8988T (cell line): ENCODE measurements around the gene MAGEA9B.
"Not testable (repeated sequence)": the region's sequence is repeated elsewhere in the genome, so short reads cannot be mapped to it uniquely, and the experiment has no call there.

ENCODE experiments used
- DNase-seq: peaks from one replicate; pipeline ENCODE4 v3.0.0; 2011

MAGEA9B gene

GRCh38 chrX:149533999-149534398 lies 53.3 kb downstream of the MAGEA9B start:
- DNase-seq: not testable (repeated sequence)

- DNase-seq: not testable (repeated sequence)
Observed at GRCh38 chrX:149532868-149533267, 54.4 kb downstream of the MAGEA9B start.
